ENCODE results near the gene KHDRBS2.

Gene KHDRBS2

GRCh38 chr6:62285612-62286469, at the start of gene KHDRBS2:
KHDRBS2 (minus strand) TSS chr6:62286225.
- no peak for DNase-seq (ENCODE audit: low read depth)

GRCh38 chr6:62328607-62329006, 42.6 kb upstream of the KHDRBS2 start:
- no peak for DNase-seq (ENCODE audit: low read depth)

GRCh38 chr6:62324834-62325233, 38.8 kb upstream of the KHDRBS2 start:
- no peak for DNase-seq (ENCODE audit: low read depth)

GRCh38 chr6:62323818-62324431, 37.9 kb upstream of the KHDRBS2 start:
- no peak for DNase-seq (ENCODE audit: low read depth)

GRCh38 chr6:62298745-62299392, 12.8 kb upstream of the KHDRBS2 start:
- no peak for DNase-seq (ENCODE audit: low read depth)

- DNase-seq (ENCODE audit: low read depth): no peak
Measured at GRCh38 chr6:62296541-62296940, 10.5 kb upstream of the KHDRBS2 start.

GRCh38 chr6:62288974-62289373, 2.9 kb upstream of the KHDRBS2 start:
- DNase-seq (ENCODE audit: low read depth): no peak

GRCh38 chr6:62288562-62288961, 2.5 kb upstream of the KHDRBS2 start:
- no peak for DNase-seq (ENCODE audit: low read depth)

GRCh38 chr6:62286470-62286843, 432 bp upstream of the KHDRBS2 start:
- DNase-seq (ENCODE audit: low read depth): no peak

GRCh38 chr6:62284725-62285124, 1.3 kb downstream of the KHDRBS2 start:
- no peak for DNase-seq (ENCODE audit: low read depth)

GRCh38 chr6:62283796-62284411, 2.1 kb downstream of the KHDRBS2 start:
- no peak for DNase-seq (ENCODE audit: low read depth)

GRCh38 chr6:62283365-62283764, 2.7 kb downstream of the KHDRBS2 start:
- no peak for DNase-seq (ENCODE audit: low read depth)

- no peak for DNase-seq (ENCODE audit: low read depth)
Measured at GRCh38 chr6:62280099-62280498, 5.9 kb downstream of the KHDRBS2 start.

GRCh38 chr6:62272114-62272513, 13.9 kb downstream of the KHDRBS2 start:
- no peak for DNase-seq (ENCODE audit: low read depth)

GRCh38 chr6:62265906-62266525, 20.0 kb downstream of the KHDRBS2 start:
- DNase-seq (ENCODE audit: low read depth): no peak

- DNase-seq (ENCODE audit: low read depth): no peak
Measured at GRCh38 chr6:62262283-62262682, 23.7 kb downstream of the KHDRBS2 start.

GRCh38 chr6:62246087-62246486, 39.9 kb downstream of the KHDRBS2 start:
- DNase-seq (ENCODE audit: low read depth): no peak

GRCh38 chr6:62236784-62237183, 49.2 kb downstream of the KHDRBS2 start:
- no peak for DNase-seq (ENCODE audit: low read depth)

GRCh38 chr6:62229231-62229630, 56.8 kb downstream of the KHDRBS2 start:
- DNase-seq (ENCODE audit: low read depth): no peak

- no peak for DNase-seq (ENCODE audit: low read depth)
Measured at GRCh38 chr6:62217866-62218265, 68.2 kb downstream of the KHDRBS2 start.

- no peak for DNase-seq (ENCODE audit: low read depth)
Measured at GRCh38 chr6:62202078-62202477, 83.9 kb downstream of the KHDRBS2 start.

- DNase-seq (ENCODE audit: low read depth): no peak
Measured at GRCh38 chr6:62192593-62192992, 93.4 kb downstream of the KHDRBS2 start.

Measured in stimulated activated CD8-positive, alpha-beta memory T cell treated with anti-CD3 and anti-CD28 coated beads, Interleukin-12 subunit alpha, Interleukin-12 subunit beta, amount 100 ng/mL, for 1 hour (primary cell).